Activated CD4-positive, alpha-beta memory T cell treated with anti-CD3 and anti-CD28 coated beads, Interleukin-2, amount 10 ng/mL, durations not matched to agents 7 days and 5 days (primary cell): Measurements from ENCODE around the gene BGLAP. TPM values are rescaled to one million over a fixed set of nuclear protein-coding genes. Genes with fewer than 3 reads are reported as not detected.

Source experiments
- CTCF ChIA-PET: fragments of 350-600 bp; sonication (Branson Sonifier 250); formaldehyde crosslinking; loops from one replicate; lab custom pipeline; 2021; ENCODE audit warnings: antibody characterized with exemption, inconsistent platforms; lab: Charles Lee
- POLR2A ChIA-PET: fragments of 350-600 bp; sonication (Branson Sonifier 250); formaldehyde crosslinking; loops from one replicate; lab custom pipeline; 2021; ENCODE audit warnings: antibody characterized with exemption; lab: Charles Lee
- DNase-seq: peaks from one replicate; pipeline ENCODE4 v3.0.0-alpha.2; 2020
- H3K27ac Mint-ChIP-seq: one replicate; pipeline ENCODE4 v1.8.0; 2021; ENCODE audit warnings: mild to moderate bottlenecking, mixed read lengths
- H3K27me3 Mint-ChIP-seq: one replicate; pipeline ENCODE4 v1.8.0; 2021; ENCODE audit warnings: mixed read lengths
- H3K36me3 Mint-ChIP-seq: one replicate; pipeline ENCODE4 v1.8.0; 2021; ENCODE audit warnings: low read depth, mixed read lengths
- H3K4me1 Mint-ChIP-seq: one replicate; pipeline ENCODE4 v1.8.0; 2021; ENCODE audit warnings: mixed read lengths
- H3K4me3 Mint-ChIP-seq: one replicate; pipeline ENCODE4 v1.8.0; 2021; ENCODE audit warnings: mild to moderate bottlenecking, mixed read lengths
- H3K9me3 Mint-ChIP-seq: one replicate; pipeline ENCODE4 v1.8.0; 2021; ENCODE audit warnings: mixed read lengths
- total RNA-seq, 2 experiments: library from RNA; stranded (reverse); gene quantifications; one replicate each; pipeline ENCODE4 v1.2.3, GENCODE V29; 2021

BGLAP gene
- total RNA-seq, 2 experiments from 2014 or later = 1.5 to 2.7 TPM

- H3K27me3 Mint-ChIP-seq = no peaks in the 10 kb centered on the region
- ChIA-PET CTCF (interaction anchor here (1.0 kb wide), 1 partner anchor 10 kb away, joined by 3 read pairs; no protein-coding TSS in a partner anchor), POLR2A (interaction anchor here (0.7 to 2.7 kb wide), 8 partner anchors 11 to 385 kb away, joined by 3 to 13 read pairs (median 4); partner anchors contain the start of genes MEF2D, SMG5 and SYT11)
- H3K4me1 Mint-ChIP-seq = peaks cover 25% of the 10 kb centered on the region
- H3K4me3 Mint-ChIP-seq = peak overlapping the region; percentile 73
- no peak for DNase-seq
- H3K9me3 Mint-ChIP-seq = no peaks in the 10 kb centered on the region
- H3K36me3 Mint-ChIP-seq = peaks cover 9% of the 10 kb centered on the region
- H3K27ac Mint-ChIP-seq = no peak overlapping the region
These were observed 2.7 kb downstream of the BGLAP start for GRCh38 chr1:156244712-156245111.

GRCh38 chr1:156245451-156246232 is 3.7 kb downstream of the BGLAP start:
- peak overlapping the region; percentile 73 for H3K4me3 Mint-ChIP-seq
- no peaks in the 10 kb centered on the region for H3K9me3 Mint-ChIP-seq
- peak; percentile 57 for DNase-seq
- peaks cover 7% of the 10 kb centered on the region for H3K36me3 Mint-ChIP-seq
- peak overlapping the region; percentile 40 for H3K27ac Mint-ChIP-seq
- ChIA-PET POLR2A (interaction anchor here (0.6 to 2.7 kb wide), 16 partner anchors 10 to 386 kb away, joined by 3 to 13 read pairs (median 3); partner anchors contain the start of genes MEF2D, SMG5 and SYT11), CTCF (interaction anchor here (1.0 to 1.2 kb wide), 3 partner anchors 11 to 104 kb away, joined by 3 to 6 read pairs (median 3); no protein-coding TSS in a partner anchor)
- no peaks in the 10 kb centered on the region for H3K27me3 Mint-ChIP-seq
- H3K4me1 Mint-ChIP-seq = peaks cover 27% of the 10 kb centered on the region

- peak overlapping the region; percentile 18 for H3K27ac Mint-ChIP-seq
- H3K4me1 Mint-ChIP-seq = peaks cover 31% of the 10 kb centered on the region
- ChIA-PET POLR2A (interaction anchor here (0.6 to 2.7 kb wide), 15 partner anchors 9 to 387 kb away, joined by 3 to 13 read pairs (median 3); partner anchors contain the start of genes MEF2D, SMG5 and SYT11), CTCF (interaction anchor here (0.9 to 1.2 kb wide), 4 partner anchors 21 to 105 kb away, joined by 3 to 6 read pairs (median 4); no protein-coding TSS in a partner anchor)
- DNase-seq = no peak
- peak overlapping the region; percentile 32 for H3K4me3 Mint-ChIP-seq
- H3K36me3 Mint-ChIP-seq = peaks cover 8% of the 10 kb centered on the region
- no peaks in the 10 kb centered on the region for H3K27me3 Mint-ChIP-seq
- no peaks in the 10 kb centered on the region for H3K9me3 Mint-ChIP-seq
These were observed 4.3 kb downstream of the BGLAP start for GRCh38 chr1:156246241-156246780.

GRCh38 chr1:156246781-156247459 is 4.9 kb downstream of the BGLAP start:
- Mint-ChIP-seq H3K4me3 (no peak overlapping the region), H3K4me1 (peaks cover 37% of the 10 kb centered on the region), H3K27me3 (no peaks in the 10 kb centered on the region), H3K27ac (no peak overlapping the region), H3K9me3 (no peaks in the 10 kb centered on the region), H3K36me3 (peaks cover 12% of the 10 kb centered on the region)
- ChIA-PET CTCF (interaction anchor here (0.9 to 1.0 kb wide), 2 partner anchors 22 to 24 kb away, joined by 3 to 5 read pairs; no protein-coding TSS in a partner anchor), POLR2A (interaction anchor here (1.0 to 2.7 kb wide), 4 partner anchors 11 to 133 kb away, joined by 3 to 13 read pairs (median 4); partner anchors contain the start of genes PMF1 and SMG5)
- DNase-seq = no peak

- Mint-ChIP-seq H3K36me3 (peaks cover 14% of the 10 kb centered on the region), H3K4me3 (no peak within 1 kb of the TSS), H3K9me3 (no peaks in the 10 kb centered on the region), H3K27ac (no peak within 1 kb of the TSS), H3K27me3 (no peaks in the 10 kb centered on the region), H3K4me1 (peaks cover 42% of the 10 kb centered on the region)
- ChIA-PET CTCF (no interaction called here), POLR2A (interaction anchor here (0.8 to 1.0 kb wide), 3 partner anchors 21 to 35 kb away, joined by 3 to 4 read pairs (median 3); partner anchors contain the start of genes PMF1 and SMG5)
- no peak for DNase-seq
These were observed 5.7 kb downstream of the BGLAP start, which contains the start of gene PAQR6 for GRCh38 chr1:156247460-156248322. TSS of gene PAQR6 (minus strand) at chr1:156248056. CDS start at chr1:156246731, 1,325 bp downstream.

- ChIA-PET CTCF (no interaction called here), POLR2A (interaction anchor here (1.0 kb wide), 1 partner anchor 22 kb away, joined by 3 read pairs; no protein-coding TSS in a partner anchor)
- H3K36me3 Mint-ChIP-seq = peaks cover 20% of the 10 kb centered on the region
- no peaks in the 10 kb centered on the region for H3K27me3 Mint-ChIP-seq
- H3K9me3 Mint-ChIP-seq = no peaks in the 10 kb centered on the region
- H3K4me3 Mint-ChIP-seq = no peak overlapping the region
- DNase-seq = no peak
- peaks cover 44% of the 10 kb centered on the region for H3K4me1 Mint-ChIP-seq
- no peak overlapping the region for H3K27ac Mint-ChIP-seq
These were observed 6.3 kb downstream of the BGLAP start for GRCh38 chr1:156248323-156248683.

GRCh38 chr1:156249593-156249992 is 7.6 kb downstream of the BGLAP start:
- ChIA-PET CTCF (no interaction called here), POLR2A (interaction anchor here (1.2 kb wide), 1 partner anchor 16 kb away, joined by 3 read pairs; no protein-coding TSS in a partner anchor)
- no peak overlapping the region for H3K27ac Mint-ChIP-seq
- DNase-seq = no peak
- peaks cover 28% of the 10 kb centered on the region for H3K36me3 Mint-ChIP-seq
- H3K27me3 Mint-ChIP-seq = no peaks in the 10 kb centered on the region
- H3K9me3 Mint-ChIP-seq = no peaks in the 10 kb centered on the region
- H3K4me1 Mint-ChIP-seq = peaks cover 41% of the 10 kb centered on the region
- H3K4me3 Mint-ChIP-seq = no peak overlapping the region

- Mint-ChIP-seq H3K4me1 (peaks cover 25% of the 10 kb centered on the region), H3K27me3 (no peaks in the 10 kb centered on the region), H3K9me3 (no peaks in the 10 kb centered on the region), H3K27ac (peak overlapping the region; percentile 64), H3K36me3 (peaks cover 36% of the 10 kb centered on the region), H3K4me3 (no peak overlapping the region)
- ChIA-PET CTCF (interaction anchor here (1.2 to 1.5 kb wide), 5 partner anchors 9 to 185 kb away, joined by 3 to 4 read pairs (median 3); partner anchors contain the start of gene BGLAP), POLR2A (interaction anchor here (0.9 to 2.2 kb wide), 7 partner anchors 8 to 39 kb away, joined by 3 to 12 read pairs (median 5); partner anchors contain the start of genes BGLAP, PMF1, SMG5 and TMEM79)
- no peak for DNase-seq
These were observed 9.5 kb downstream of the BGLAP start for GRCh38 chr1:156251527-156251926.

GRCh38 chr1:156253634-156254033 is 11.7 kb downstream of the BGLAP start:
- peaks cover 53% of the 10 kb centered on the region for H3K36me3 Mint-ChIP-seq
- H3K4me3 Mint-ChIP-seq = no peak overlapping the region
- POLR2A ChIA-PET = interaction anchor here (1.1 to 2.0 kb wide), 4 partner anchors 8 to 142 kb away, joined by 3 to 5 read pairs (median 4); partner anchors contain the start of gene SMG5
- CTCF ChIA-PET = no interaction called here
- DNase-seq = no peak
- H3K9me3 Mint-ChIP-seq = no peaks in the 10 kb centered on the region
- no peak overlapping the region for H3K27ac Mint-ChIP-seq
- H3K4me1 Mint-ChIP-seq = peaks cover 34% of the 10 kb centered on the region
- H3K27me3 Mint-ChIP-seq = no peaks in the 10 kb centered on the region

- Mint-ChIP-seq H3K4me3 (no peak overlapping the region), H3K27ac (peak overlapping the region; percentile 45), H3K36me3 (peaks cover 67% of the 10 kb centered on the region), H3K4me1 (peaks cover 17% of the 10 kb centered on the region), H3K9me3 (no peaks in the 10 kb centered on the region), H3K27me3 (no peaks in the 10 kb centered on the region)
- DNase-seq = no peak
- ChIA-PET POLR2A (interaction anchor here (1.2 to 2.5 kb wide), 2 partner anchors 11 to 25 kb away, joined by 3 to 7 read pairs; partner anchors contain the start of gene SMG5), CTCF (interaction anchor here (0.6 to 1.3 kb wide), 3 partner anchors 112 to 865 kb away, joined by 3 read pairs; no protein-coding TSS in a partner anchor)
These were observed 15.7 kb downstream of the BGLAP start for GRCh38 chr1:156257711-156258110.

- Mint-ChIP-seq H3K9me3 (no peaks in the 10 kb centered on the region), H3K36me3 (peaks cover 68% of the 10 kb centered on the region), H3K27me3 (no peaks in the 10 kb centered on the region), H3K4me1 (peaks cover 17% of the 10 kb centered on the region), H3K4me3 (no peak overlapping the region), H3K27ac (no peak overlapping the region)
- POLR2A ChIA-PET = interaction anchor here (1.4 to 2.5 kb wide), 3 partner anchors 8 to 23 kb away, joined by 5 to 7 read pairs (median 5); partner anchors contain the start of gene SMG5
- CTCF ChIA-PET = no interaction called here
- DNase-seq = no peak
These were observed 16.9 kb downstream of the BGLAP start for GRCh38 chr1:156258859-156259258.
